Middle frontal gyrus (tissue), 1 donor: ENCODE results near the gene GP9.

ENCODE experiments used
- DNase-seq: peaks from one replicate; pipeline ENCODE4 v3.0.0-alpha.2; 2015; ENCODE audit warnings: low spot score; ENCODE audit errors: extremely low spot score

GP9 gene

DNA sequence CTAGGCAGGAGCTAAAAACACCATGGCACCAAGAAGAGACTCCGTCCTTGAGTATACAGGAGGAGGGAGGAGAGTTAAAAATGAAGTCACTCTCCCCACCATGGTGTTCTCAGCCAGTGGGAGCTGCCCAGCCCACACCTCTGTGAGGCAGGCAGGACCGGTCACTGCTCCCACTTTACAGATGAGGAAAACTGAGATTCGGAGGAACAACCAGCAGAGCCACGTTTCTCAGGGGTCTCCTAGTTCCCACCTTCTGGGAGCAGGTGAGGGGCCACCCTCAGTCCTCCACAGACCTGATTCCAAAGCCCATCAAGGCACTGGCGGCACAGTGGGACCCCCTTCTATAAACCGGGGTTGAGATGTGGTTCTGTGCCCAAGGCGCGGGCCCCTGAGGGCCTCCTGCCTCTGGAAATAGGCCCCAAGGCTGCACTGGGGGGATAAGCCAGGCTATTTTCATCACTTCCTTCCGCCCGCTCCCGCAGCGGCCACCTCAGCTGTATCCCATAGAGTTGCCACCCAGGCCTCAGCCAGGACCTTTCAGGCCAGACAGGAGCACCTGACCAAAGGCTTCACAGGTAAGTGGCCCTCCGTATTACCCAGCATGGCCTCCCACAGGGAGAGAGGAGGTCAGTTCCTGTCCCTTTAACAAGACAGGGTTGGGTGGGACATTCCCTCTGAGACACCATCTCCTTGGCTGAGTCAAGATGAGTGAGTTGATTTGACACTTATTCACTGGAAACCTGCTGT, at the start of gene GP9:
Gene GP9, plus strand, starts transcription at position 504 of the 747 bp plus-strand sequence. CDS start 961 bp downstream, outside the sequence.
- no peak for DNase-seq

DNA sequence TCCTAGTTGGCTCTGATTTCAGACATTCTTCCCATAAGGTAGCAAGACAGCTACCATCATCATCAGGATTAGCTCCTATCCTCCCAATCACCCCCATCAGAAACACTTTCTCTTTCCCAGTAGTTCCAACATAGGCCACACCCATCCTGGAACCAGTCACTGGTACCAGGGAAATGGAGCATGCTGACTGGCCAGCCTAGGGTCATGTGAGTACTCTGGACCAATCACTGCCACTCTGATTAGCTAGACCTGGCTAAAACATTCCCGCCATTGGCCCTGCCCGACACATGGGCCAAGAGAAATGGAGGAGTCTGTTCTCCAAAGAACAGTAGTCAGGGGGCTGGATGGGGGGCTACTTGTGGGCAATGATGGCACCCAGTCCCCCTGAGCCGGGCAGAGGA, 47.1 kb upstream of the GP9 start:
- no peak for DNase-seq

DNA sequence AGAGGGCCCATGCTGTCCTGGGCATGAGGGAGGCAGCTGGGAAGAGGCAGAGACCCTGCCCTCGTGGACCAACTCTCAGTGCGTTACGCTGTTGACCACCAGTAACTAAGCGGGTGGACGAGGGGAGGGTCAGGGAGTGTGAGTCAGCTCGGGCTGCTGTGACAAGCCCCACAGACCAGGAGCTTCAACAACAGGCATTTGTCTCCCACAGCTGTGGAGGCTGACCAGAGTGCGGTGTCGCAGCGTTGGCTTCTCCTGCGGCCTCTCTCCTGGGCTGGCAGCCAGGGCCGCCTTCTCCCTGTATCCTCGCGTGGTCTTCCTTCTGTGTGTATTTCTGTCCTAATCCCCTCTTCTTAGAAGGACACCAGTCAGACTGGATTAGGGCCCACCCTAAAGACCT, 46.4 kb upstream of the GP9 start:
- DNase-seq, result no peak

DNA sequence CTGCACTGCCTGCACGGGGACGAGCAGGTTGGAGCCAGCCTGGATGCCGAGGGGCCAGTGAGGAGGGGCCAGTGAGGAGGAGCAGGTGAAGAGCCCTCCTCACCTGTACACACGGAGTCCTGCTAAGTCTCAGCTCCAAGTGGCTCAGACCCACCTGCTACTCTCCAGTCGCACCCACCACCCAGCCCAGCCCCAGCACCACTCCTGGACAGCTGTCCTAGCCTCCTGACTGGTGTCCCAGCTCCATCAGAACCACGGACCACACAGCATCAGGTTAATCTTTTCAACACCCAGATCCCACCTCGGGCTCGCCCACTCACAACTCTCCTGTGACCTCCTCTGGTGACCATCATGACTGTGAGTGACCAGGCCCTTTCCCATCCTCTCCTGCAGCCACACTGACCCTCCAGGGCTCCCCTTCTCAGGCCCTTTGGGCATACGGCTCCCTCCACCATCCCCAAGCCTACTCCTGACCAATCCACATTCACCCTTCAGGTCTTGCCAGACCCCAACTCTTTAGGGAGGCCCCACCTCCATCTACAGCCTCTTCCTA, 45.7 kb upstream of the GP9 start:
- no peak for DNase-seq

DNA sequence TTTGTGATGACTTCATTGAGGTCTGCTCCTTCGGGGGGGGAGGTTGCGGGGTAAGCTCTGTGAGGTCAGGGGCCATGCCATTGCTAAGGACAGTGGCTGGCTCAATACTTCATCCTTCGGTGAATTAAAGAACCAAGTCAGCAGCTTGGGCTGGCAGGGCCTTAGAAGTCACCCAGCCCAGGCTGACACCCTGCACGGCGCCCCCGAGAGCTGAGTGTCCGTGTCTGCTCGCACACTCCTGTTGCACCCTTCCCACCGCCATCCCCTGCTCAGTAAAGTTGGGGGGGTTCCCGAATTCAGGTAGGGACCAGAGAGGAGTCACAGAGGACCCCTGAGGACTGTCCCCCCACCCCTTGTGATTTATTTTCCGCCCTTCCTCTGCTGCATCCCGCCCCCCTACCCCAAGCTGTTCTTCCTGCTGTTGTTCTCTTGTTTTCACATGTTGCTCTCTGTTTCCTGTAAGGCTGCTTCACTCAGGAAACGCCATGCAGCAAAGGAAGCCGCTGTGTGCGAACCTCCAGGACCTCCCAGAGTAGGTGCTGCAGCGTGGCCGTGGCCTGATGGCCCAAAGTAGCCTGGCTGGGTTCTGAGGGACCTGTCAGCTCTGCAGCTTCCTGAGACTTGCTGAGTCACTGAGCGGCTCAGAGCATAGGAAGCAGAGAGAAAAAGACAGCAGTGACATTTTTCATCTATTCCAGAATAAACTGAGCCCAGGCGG, 45.0 kb upstream of the GP9 start:
- no peak for DNase-seq

DNA sequence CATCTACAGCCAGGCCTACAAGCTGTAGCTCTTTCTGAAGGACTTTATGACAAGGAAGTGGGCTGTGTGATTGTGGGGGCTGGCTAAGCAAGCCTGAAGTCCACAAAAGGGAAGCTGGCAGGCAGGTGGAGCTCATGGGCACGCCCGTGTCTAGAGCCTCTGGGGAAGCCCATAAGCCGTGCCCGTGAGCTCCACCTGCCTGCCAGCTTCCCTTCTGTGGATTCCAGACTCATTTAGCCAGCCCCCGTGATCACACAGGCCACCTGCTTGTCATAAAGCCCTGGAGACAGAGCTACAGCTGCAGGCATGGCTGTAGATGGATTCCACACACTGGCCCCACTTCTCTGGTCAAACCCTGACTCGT, 44.2 kb upstream of the GP9 start:
- no peak for DNase-seq

DNA sequence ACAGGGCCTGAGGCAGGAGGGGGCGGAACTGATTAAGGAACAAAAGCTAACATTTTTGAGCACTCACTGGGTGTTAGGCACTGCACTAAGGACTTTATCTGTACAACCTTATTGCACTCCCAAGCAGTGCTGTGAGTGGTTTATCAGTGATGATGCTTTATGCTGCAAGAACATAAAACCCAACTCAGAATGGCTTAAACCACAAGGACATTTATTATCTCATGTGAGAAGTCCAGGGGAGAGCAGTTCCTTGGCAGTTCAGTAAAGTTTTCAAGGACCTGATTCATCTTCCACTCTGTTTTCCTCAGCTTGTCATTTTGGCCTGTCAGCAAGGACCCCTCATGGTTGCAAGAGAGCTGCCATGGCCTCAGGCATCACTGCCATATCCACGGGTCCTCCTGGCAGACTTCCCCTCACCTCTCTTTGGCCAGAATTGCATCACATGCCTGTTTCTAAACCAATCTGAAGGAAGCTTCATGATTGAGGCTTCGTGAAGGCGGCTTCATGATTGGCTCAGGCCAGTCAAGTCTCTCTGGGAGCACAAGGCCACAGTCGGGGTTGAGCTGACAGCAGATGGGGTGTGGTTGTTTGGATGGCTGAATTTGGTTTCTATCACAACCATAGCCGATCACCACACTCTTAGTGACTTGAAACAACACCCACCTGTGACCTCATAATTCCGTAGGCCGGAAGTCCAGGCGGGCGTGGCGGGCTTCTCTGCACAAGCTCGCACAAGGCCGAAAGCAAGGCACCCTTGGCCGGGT, 43.7 kb upstream of the GP9 start:
- DNase-seq, result no peak

DNA sequence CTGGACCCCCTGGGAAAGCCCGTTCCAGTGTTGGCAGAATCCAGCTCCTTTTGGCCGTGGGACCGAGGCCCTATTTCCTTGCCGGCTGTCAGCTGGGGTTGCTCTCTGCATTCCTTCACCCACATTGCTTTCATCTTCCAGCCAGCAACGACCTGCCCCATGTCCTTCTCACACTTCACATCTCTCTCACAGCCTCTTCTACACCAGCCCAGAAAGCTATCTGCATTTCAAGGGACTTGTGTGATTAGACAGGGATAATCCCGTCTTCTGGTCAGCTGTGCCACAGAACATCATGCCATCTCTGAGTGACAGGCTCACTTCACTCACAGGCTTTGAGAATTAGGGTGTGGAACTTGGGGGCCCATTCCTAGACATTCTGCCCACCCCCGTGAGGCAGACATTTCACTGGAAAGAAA, 43.1 kb upstream of the GP9 start:
- no peak for DNase-seq

DNA sequence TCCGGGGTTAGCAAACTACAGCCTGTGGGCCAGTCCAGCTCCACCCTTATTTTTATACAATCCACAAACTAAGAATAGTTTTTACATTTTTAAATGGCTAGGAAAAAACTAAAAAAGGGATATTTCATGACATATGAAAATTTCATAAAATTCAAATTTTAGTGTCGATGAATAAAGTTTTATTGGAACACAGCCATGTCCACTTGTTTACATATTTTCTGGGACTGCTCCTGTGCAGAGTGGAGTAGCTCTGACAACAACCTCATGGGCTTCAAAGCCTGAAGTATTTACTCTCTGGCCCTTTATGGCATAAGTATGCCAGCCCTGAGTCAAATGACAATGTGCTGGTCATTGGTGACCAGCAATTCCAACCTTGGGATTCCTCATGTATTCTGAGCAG, 42.3 kb upstream of the GP9 start:
- DNase-seq, result no peak

DNA sequence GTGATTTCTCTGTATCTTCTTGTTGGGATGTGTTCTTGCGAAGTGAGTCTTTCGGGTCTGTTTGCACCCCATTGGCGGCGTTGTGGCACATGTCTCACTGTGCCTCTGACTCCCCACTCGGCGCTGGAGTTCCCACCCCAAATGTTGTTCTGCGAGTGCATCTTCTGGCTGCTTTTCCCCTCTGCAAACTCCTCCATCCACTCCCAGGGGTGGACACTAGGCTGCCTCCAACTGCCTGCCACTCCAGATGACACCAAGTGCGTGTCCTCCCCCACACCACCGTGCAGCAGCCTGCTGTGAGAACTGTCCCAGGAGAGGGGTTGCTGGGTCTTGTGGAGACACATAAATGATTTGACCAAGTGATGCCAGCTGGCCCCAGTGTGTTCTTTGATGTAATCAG, 41.8 kb upstream of the GP9 start:
- DNase-seq, result no peak

DNA sequence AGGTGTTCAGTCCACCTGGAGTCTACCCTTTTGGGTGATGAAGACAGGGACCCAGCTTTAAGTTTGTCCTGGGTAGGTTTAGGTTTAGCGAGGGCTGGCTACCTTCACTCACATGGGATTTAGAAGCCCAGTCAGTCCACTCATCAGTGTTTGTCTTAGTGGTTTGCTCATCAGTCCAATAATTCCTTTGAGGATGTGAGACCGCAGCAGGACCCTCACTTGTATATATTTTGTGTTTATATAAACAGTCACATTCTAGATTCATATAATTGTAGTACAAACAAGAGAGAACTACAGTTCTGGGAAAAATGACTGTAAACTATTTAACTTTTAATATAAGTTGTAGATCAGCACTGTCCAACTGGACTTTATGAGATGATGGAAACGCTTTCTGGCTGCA, 41.3 kb upstream of the GP9 start:
- DNase-seq, result no peak

DNA sequence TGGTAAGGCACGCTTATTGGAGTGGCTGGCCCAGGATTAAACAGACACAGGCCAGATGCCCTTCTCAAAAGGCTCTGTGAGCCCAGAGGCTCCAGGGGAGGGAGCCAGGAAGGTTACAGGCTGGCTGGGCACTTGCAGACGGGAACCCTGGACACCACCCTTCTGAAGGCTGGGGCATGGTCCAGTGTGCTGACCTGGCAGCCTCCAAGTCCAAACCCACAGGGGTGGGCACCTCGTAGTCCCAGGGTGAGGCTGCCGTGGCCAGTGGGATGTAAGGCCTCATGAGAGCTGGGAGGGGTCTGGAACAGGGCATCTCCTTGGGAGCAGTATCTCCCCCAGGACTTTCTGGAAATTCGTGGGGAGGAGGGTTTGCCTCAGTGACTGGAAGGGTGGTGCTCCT, 39.9 kb upstream of the GP9 start:
- no peak for DNase-seq

DNA sequence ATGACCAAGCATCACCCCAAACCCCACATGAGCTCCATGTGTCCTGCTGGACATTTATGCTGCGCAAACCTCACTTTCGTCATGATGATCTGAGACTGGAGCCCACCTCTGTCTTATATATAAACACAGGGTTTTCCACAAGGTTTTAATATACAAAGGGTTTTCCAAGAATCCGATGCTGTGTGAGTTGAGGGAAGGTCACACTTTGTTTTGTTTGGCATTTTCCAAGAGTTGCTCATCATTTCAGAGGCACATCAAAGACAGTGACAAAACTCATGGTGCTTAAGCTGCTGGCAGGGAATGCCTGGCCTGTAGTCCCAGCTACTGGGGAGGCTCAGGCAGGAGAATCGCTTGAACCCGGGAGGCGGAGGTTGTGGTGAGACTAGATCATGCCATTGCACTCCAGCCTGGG, 39.4 kb upstream of the GP9 start:
- DNase-seq, result no peak

DNA sequence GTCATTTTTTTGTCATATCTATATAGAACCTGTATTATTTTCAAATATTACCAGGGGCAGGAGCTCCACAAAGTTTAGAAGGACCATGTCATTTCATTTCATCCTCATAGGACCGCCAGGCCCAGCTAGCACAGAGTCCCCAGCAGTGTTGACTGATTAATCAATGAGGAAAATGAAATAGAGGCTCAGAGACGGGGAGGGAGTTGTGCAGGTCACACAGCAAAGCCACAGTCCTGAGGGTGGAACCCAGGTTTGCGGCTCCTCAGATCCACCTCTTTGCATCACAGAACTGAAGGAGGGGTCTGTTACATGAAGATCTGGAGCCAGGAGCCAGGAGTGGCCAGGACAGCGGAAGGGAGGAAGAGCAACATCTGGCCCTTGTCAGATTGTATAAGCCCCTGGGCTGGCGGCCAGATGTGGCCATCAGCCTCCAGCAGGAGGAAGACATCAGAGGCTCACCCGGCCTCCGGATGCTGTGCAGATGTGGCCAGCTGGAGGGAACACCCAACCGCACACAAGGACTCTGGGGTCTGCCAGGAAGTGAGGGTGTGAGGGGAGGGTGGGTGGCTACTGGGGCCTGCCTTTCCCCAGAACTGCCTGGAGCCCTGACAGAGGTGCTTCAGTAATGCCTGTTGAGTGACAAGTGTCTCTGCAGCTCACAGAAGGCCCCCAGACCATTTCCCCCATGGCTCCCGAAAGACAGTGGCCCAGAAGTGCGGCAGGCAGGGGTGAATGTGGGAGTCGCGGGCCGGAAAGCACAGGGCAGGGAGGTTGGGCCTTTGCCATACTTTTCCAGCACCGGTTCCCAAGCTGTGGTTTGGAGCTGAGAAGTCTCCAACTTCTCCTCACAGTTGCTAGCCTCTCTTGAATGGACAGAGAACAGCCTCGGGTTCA, 38.2 kb upstream of the GP9 start:
- DNase-seq, result no peak

DNA sequence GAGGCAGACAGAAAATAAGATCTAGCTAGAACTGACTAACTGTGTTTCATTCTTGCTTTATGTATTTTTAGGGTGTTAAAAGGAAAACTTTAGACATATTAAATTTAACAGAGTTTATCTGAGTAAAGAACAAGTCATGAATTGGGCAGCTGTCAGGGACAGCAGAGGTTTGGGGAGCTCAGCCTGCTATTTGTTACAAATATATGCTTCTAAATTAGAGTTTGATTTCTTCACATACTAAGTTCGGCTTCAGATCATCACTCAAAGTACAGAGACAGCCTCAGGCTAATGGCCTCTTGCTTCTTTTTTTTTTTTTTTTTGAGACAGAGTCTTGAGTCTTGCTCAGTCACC, 37.6 kb upstream of the GP9 start:
- no peak for DNase-seq

DNA sequence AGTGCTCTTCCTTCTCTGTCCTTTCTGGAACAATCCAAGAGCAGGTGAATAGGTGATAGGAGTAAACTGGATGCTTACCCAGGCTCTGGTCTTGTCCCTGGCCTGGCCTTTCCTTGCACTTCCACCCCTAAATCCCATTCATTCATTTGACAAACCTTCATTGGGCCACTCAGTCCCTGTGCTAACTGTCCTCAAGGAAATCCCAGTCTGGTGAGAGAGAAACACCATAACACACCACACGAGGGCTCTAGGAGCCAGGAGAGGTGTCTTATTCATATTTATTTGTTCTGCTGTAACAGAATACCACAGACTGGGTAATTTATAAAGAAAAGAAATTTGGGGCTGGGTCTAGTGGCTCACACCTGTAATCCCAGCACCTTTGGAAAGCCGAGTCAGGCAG, 36.7 kb upstream of the GP9 start:
- no peak for DNase-seq

DNA sequence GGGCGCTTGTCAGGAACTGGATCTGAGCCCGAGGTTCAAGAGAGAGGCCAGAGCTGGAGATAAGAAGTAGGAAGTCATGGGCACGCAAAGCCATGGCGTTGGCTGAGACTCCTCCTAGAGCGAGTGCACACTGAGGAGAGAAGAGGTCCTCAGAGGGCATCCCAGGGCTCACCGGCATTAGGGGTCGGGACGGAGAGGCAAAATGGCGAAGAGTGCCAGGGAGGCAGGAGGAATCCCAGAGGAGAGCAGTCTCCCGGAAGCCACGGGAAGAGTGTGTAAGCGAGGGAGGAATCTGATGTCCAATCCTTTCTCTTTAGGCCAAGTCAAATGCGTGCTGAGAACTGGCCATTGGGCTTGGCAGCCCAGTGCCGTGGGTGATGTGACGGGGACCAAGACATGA, 35.5 kb upstream of the GP9 start:
- no peak for DNase-seq

DNA sequence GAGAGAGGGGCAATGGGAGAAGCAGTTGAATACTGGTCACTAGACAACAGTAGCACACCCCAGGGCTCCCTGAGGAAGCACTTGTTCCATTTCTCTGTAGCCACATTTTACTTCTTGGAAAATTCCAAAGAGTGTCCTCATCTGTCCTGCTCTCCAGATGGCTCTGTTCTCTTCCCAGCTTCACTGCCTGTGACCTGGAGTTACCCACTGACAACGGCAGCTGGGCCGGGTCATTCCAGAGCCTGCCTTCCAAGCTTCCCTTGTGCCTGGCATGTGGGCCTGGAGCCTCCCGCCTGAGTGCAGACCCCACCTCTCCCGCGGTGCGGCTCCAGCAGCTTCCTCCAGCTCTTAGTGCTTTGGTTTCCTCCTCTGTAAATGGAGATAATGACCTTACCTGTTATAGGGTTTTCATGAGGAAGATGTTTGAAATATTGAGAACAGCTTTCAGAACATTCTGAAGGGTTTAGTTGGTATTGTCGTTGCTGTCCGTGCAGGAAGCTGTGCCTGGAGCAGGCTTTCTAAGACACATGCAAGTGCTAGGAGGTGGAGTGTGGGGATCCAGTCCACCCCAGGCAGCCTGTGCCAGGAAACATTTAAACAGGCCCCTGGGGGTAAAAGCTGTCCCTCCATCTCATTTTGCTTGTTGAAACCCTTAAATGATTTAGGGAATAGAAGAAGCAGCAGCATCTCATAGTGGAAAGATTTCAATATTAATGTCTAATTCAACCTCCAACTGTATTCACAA, 34.7 kb upstream of the GP9 start:
- DNase-seq, result no peak

DNA sequence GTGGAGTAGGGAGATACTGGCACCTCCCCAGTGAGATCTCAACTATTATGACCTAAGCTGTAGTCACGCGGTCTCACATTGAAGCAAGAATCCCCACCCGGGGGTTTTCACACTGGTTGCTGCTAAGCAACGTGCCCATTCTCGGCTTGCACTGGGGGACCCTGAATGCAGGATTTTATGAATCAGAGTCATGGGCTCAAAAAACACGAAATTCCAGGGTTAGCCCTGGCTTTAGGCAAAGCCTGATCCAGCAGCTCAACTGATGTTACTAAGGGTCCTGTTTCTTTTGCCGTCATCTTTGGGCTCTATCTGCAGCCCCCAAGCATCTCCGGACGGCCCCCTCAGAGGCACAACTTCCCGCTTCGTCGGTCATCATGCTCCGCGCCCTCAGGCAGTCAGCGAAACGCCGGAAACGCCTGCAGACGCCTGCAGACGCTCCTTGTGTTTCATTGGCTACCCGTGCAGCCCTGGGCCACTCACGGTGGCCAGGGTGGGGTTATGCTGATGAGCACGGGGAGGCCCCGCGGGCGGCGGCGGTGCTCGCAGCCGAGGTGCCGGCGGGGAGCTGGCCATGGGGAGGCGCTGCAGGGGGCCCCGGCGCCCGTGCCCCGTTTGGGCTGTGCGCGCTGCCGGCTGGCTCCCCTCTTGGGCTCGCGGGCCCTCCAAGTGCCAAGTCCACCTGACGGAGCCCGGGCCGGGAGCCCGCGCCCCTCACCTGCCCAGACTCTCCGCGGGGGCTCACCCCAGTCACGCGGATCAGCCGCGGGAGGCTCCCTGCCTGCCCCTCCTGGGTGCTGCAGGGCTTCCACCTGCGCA, 33.6 kb upstream of the GP9 start:
- peak; percentile 61 for DNase-seq

DNA sequence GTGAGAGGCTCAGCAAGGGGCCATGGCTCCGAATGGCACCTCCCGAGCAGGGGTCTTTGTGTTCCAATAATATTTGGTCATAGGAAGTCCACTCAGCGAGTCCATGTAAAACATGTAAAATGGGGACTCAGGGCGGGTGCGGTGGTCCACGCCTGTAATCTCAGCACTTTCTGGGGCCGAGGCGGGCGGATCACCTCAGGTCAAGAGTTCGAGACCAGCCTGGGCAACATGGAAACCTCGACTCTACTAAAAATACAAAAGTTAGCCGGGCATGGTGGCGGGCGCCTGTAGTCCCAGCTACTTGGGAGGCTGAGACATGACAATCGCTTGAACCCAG, 33.1 kb upstream of the GP9 start:
- DNase-seq, result no peak
